Measurements from ENCODE around the gene LAPTM4A.

The LAPTM4A gene

DNA sequence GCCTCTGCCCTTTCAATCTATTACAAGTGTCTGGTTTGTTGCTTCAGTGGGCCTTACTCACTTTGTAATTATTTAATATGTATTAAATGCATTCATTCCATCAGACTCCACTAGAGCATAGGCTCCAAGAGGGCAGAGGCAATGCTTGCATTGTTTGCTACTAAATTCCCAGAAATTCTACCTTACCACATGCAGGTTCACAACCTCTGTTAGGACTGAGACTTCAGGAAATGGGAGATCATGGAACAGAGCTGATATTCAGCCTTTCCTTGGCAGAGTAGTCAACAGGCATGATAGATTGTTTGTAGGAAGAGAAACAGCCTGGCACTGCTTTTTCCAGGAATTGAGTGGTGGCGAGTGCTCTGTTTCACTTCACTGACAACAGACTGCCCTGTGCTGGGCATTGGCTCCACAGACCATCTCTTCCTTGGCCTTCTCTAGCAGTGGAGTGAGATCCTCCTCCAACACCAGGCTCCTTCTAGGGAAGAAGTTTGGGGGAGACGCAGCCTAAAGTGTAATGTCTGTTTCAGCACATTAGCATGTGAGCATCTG lies 32.8 kb downstream of the LAPTM4A start:
- no peak for DNase-seq

GRCh38 chr2:20016346-20016745 lies 35.1 kb downstream of the LAPTM4A start:
- no peak for DNase-seq

DNA sequence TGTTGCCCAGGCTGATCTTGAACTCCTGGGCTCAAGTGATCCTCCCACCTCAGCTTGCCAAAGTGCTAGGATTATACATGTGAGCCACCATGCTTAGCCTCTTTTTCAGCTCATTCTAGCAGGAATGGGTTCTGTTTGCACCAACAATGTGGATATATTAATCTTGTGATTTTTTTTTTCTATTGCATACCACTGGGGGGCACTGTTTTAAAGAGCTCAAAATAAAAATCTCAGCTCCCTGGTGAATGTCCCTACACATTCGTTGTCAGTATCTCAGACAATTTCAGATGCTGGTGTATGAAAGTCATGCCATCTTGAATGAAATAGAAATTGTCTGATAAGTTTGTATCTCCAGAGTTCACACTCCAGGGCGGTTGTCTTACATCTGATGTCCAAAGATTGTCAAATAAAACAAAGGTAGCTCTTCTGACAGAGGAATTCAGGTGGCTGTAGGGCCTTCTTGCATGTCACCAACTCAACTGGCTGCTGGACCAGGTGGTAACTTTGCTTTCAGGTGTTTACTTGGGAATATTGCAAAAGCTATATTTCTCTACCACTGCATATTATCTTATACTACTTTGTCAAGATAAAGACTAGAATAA lies 35.8 kb downstream of the LAPTM4A start:
- DNase-seq: no peak

DNA sequence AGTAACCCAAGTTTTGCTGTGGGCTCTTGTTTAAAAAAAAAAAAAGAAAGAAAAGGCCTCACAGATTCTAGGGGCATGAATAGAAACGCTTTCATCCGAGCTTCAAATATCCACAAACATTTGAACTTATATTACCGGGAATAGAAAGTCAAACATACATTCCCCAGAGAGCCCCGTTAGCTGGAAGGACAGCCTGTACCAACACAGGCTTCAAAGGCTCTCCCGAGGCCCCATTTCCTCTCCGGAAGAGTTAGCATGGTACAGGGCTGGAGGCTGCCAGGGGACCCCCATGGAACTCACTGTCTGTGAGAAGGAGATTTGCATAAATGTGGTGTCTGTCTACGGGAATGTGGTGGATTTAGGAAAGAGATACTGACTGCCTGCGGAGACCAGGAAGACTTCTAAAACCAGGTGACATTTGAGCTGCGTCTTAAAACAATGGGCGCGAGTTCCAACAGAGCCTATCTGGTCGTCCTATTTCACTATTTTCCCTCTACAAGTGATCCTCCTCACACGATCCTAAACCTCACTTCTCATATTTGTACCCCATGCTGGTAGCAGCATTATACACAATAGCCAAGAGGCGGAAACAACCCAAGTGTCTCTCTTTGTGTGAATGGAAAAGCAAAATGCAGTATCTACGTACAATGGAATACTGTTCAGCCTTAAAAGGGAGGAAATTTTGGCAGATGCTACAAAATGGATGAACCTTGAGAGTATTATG lies 38.1 kb downstream of the LAPTM4A start:
- DNase-seq: no peak

DNA sequence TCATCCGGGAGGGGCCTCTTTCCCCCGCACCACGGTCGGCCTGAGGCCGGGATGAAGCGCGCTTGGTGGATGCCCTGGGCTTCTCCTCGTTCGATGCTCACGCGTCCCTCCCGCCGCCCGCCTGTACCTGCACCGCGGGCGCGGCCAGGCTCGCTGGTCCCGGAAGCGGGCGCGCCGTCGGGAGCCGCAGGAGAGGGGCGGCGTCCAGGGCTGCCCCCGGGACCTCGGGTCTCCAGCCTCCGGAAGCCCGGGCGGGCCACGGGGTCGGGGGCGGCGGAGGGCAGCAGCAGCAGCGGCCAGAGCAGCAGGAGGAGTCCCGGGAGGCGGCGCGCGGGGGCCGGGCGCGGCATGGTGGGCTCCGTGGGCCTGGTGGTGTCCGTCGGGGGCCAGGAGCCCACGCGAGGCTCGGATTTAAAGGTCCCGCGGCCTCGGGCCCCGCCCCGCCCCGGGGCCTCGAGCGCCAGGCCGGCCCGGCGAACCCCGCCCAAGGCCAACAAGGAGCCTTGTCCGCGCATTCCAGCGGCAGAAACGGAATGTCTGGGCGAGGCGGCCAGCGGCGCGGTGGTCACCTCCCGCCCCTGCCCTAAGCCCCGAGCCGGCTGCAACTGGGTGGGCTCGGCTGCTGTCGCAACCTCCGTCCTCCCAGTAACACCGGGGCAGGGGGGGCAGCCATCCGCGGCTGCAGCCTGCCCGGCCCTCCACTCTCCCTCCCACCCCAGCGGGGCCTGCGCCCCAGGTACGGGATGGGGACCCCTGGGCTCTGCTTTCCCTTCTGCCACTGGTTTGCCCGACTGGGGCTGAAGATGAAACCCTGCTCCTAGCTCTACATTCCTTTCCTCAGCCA lies 38.9 kb downstream of the LAPTM4A start, which contains the start of gene MATN3:
TSS of gene MATN3 (minus strand) at position 387 of the 844 bp plus-strand sequence. CDS start at position 350, 37 bp downstream.
- no peak for DNase-seq

DNA sequence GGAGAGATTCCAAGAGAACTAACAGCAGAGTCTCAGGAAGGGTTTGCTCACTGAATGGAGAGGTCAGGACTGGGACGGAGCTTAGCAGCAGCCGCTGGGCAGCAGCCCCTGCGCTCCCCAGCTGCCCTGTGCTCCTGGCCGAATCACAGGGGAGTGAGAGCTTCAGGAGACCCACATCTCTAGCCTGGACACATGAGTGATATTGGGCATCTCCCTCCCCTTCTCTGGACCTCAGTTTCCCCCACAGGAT lies 39.5 kb downstream of the LAPTM4A start:
- no peak for DNase-seq

GRCh38 chr2:20011276-20012031 lies 40.0 kb downstream of the LAPTM4A start:
- DNase-seq: no peak

DNA sequence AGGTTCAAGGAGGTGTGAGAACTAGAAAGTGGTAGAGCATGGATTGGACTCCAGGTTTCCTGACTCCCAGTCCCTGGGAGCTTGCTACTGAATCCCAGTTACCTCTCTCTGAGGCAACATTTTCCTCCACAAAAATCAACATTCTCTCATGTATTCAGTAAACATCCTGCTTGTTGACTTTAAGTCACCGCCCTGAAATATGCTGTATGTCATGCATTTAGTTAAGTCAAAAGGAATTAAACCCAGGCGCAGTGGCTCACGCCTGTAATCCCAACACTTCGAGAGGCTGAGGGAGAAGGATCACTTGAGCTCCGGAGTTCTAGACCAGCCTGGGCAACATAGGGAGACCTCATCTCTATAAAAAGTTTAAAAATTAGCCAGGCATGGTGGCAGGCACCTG lies 42.7 kb downstream of the LAPTM4A start:
- no peak for DNase-seq

DNA sequence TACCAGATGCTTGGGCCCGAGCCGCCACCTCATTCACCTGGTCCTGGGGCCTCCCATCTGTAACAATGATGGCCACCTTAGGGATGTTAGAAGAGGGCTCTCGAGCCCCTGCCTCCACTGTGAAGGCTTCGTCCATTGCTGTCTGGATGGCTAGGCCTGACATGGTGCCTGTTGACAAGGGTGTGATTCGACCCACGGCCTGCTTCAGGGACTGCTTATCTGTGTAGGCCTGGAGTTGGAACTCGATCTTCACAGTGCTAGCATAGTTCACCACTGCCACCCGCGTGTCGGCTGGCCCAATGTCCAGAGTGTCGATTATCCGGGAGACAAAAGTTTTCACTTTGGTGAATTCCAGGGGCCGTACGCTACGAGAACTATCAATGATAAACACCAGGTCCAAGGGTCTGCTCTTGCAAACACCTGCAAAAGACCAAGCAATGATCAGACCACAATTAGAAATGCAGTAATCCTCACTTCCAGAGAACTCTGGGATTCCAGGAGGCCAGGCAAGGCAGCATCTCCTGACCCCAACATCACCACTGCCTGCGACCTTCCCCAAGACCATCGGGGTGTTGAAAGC lies 45.4 kb downstream of the LAPTM4A start:
- no peak for DNase-seq

DNA sequence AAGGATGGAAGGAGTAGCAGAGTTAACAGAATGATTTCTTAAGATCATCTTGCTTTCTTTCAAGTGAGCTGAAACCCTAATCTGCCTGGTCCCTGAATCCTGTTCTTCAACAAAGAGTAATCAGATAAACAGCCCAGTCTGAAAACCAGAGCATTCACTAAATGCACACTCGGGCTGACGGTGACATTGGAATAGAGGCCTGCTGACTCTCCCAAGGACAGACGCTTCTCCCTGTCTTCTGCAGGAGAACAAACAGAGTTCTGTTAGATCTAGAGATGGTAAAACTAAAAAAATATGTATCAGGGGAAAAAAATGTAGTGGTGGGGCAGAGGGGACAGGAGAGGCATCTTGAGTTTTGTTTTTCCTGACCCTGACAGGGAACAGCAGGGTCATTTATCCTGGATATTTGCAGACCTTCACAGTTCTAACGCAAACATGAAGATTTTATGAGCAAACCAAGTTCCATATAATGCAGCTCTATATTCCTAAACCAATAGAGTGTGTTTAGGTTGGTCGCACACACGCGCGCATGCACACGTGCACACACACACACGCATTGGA lies 46.3 kb downstream of the LAPTM4A start:
- DNase-seq: no peak

- no peak for DNase-seq
These were observed 50.0 kb downstream of the LAPTM4A start for GRCh38 chr2:20001361-20001863.

DNA sequence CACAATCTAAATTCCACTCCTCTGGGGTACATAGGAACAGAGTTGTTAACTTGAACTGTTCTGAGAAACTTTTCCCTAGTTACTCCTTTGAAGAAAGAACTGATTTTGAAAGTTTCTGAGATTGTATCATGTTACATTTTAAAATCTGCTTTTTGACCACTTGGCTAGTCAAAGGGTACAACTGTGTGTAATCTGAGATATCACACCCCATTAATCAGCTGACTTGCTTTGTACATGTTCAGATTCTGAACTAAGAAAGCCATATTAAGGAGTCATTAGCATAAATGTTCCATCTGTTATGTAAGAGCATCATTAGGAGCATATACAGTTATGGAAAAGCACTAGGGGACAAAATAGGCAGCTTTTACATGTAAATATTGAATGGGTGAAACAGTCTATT lies 57.7 kb downstream of the LAPTM4A start:
- no peak for DNase-seq

- DNase-seq: no peak
These were observed 59.5 kb downstream of the LAPTM4A start for GRCh38 chr2:19991895-19992294.

GRCh38 chr2:19990416-19990728 lies 61.1 kb downstream of the LAPTM4A start:
- no peak for DNase-seq

GRCh38 chr2:19989667-19990415 lies 61.6 kb downstream of the LAPTM4A start, which contains the start of gene WDR35:
Gene WDR35, minus strand, starts transcription at chr2:19990105. Its CDS starts 90 bp downstream, at chr2:19990015.
- DNase-seq: peak; percentile 93 to 95

GRCh38 chr2:19989342-19989666 lies 62.1 kb downstream of the LAPTM4A start:
- DNase-seq: no peak

GRCh38 chr2:19988600-19988999 lies 62.8 kb downstream of the LAPTM4A start:
- DNase-seq: no peak

- no peak for DNase-seq
These were observed 63.5 kb downstream of the LAPTM4A start for GRCh38 chr2:19987936-19988335.

Measured in stimulated activated CD4-positive, alpha-beta T cell treated with anti-CD3 and anti-CD28 coated beads, Interleukin-2, amount 100 ng/mL, for 48 hours (primary cell).